ENCODE measurements around the gene ZNF14.
"Not testable (repeated sequence)": the region's sequence is repeated elsewhere in the genome, so short reads cannot be mapped to it uniquely, and the experiment has no call there.

The ZNF14 gene

DNA sequence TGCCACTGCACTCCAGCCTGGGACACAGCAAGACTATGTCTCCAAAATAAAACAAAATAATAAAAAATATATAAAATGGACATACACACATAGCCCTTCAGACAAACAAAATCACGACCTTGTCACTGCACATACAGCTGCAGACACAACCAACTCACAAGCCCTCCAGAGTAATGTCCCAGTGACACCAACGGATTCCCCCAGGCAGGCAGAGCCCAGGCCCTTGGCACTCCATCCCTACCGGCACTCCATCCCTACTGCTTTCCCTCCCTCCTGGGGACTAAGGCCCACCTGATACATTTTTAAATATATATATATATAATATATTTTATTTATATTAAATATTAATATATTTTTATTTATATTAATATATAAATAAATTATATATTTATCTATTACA is 45.8 kb downstream of the ZNF14 start:
- no peak for DNase-seq (ENCODE audit: low read depth in 2 of 2)

DNA sequence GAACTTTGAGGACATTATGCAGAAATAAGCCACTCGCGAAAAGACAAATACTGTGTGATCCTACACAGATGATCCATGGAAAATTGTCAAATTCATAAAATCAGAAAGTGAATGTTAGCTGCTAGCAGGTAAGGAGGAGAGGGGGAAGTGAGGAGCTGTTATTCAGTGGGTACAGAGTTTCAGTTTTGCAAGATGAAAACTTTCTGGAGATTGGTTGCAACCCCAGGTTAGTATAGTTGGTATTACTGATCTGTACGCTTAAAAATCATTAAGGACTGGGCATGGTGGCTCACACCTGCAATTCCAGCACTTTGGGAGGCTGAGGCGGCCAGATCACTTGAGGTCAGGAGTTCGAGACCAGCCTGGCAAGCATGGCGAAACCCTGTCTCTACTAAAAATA is 46.3 kb downstream of the ZNF14 start:
- DNase-seq (ENCODE audit: low read depth in 2 of 2): no peak

DNA sequence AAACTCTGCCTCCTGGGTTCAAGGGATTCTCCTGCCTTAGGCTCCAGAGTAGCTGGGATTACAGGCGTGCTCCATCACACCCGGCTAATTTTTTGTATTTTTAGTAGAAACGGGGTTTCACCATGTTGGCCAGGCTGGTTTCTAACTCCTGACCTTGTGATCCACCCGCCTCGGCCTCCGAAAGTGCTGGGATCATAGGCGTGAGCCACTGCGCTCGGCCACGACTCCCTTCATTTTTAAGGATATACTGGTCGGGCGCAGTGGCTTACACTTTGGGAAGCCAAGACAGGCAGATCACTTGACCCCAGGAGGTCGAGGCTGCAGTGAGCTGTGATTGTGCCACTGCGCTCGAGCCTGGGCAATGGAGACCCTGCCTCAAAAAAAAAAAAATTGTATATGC is 46.8 kb downstream of the ZNF14 start:
- not testable (repeated sequence) for DNase-seq (ENCODE audit: low read depth in 2 of 2)

DNA sequence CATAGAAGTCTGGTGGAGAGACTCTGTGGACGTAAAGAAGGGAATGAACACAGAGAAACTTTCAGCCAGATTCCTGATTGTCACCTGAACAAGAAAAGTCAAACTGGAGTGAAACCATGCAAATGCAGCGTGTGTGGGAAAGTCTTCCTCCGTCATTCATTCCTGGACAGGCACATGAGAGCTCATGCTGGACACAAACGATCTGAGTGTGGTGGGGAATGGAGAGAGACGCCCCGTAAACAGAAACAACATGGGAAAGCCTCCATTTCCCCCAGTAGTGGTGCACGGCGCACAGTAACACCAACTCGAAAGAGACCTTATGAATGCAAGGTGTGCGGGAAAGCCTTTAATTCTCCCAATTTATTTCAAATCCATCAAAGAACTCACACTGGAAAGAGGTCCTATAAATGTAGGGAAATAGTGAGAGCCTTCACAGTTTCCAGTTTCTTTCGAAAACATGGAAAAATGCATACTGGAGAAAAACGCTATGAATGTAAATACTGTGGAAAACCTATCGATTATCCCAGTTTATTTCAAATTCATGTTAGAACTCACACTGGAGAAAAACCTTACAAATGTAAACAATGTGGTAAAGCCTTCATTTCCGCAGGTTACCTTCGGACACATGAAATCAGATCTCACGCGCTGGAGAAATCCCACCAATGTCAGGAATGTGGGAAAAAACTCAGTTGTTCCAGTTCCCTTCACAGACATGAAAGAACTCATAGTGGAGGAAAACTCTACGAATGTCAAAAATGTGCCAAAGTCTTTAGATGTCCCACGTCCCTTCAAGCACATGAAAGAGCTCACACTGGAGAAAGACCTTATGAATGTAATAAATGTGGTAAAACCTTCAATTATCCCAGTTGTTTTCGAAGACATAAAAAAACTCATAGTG is 53.5 kb downstream of the ZNF14 start:
- no peak for DNase-seq (ENCODE audit: low read depth in 2 of 2)

DNA sequence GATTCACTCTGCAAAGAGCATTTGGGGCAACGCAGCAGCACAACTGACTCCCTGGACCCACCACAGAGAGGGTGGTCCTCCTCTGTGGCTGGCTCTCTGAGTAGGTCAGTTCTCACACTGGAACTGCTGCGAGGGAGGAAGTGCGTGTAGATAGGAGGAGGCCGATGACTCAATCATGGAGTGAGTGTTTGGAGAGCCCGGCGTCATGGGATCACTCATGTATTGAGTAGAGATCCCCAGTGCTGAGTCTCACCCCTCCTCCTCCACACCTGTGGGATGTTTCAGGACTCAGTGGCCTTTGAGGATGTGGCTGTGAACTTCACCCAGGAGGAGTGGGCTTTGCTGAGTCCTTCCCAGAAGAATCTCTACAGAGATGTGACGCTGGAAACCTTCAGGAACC is 55.3 kb downstream of the ZNF14 start:
- no peak for DNase-seq (ENCODE audit: low read depth in 2 of 2)

DNA sequence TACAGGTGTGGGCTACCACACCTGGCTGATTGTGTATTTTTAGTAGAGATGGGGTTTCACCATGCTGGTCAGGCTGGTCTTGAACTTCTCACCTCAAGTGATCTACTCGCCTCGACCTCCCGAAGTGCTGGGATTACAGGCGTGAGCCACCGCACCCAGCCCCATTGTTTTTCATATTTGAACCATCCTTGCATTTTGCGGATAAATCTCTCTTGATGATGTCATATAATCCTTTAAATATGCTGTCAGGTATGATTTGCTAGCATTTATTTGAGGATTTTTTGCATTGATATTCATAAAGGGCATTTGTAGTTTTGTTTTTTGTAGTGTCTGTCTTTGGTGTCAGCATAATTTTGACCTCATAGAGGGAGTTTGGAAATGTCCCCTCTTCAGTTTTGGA is 58.6 kb downstream of the ZNF14 start:
- DNase-seq (ENCODE audit: low read depth in 2 of 2): no peak

DNA sequence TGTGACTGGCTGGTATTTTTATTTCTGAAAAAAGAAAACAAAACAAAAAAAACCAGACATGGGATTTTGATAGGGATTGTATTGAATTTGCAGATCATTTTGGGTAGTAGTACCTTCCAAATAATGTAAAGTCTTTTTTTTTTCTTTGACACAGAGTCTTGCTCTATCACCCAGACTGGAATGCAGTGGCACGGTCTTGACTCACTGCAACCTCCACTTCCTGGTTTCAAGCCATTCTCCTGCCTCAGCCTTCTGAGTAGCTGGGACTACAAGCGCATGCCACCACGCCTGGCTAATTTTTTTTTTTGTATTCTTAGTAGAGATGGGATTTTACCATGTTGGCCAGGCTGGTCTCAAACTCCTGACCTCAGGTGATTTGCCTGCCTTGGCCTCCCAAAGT is 60.1 kb downstream of the ZNF14 start:
- DNase-seq (ENCODE audit: low read depth in 2 of 2): no peak

DNA sequence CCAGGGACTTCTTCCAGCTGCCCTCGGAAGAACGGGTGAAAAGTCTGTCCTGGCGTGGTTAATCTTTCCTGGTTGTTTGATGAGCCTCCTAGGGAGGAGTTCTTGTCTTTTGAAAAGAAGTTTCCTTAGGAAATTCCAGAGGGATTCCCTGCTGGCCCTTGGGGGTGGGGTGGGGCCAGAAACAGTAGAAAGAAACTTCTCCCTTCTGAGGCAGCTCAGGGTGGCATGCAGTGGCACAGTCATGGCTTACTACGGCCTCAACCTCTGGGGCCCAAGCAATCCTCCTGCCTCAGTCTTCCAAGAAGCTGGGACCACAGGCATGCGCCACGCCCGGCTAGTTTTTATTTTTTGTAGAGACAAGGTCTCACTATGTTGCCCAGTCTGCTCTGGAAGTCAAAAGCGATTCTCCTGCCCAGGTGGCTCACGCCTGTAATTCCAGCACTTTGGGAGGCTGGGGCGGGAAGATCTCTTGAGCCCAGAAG is 62.8 kb downstream of the ZNF14 start:
- no peak for DNase-seq (ENCODE audit: low read depth in 2 of 2)

DNA sequence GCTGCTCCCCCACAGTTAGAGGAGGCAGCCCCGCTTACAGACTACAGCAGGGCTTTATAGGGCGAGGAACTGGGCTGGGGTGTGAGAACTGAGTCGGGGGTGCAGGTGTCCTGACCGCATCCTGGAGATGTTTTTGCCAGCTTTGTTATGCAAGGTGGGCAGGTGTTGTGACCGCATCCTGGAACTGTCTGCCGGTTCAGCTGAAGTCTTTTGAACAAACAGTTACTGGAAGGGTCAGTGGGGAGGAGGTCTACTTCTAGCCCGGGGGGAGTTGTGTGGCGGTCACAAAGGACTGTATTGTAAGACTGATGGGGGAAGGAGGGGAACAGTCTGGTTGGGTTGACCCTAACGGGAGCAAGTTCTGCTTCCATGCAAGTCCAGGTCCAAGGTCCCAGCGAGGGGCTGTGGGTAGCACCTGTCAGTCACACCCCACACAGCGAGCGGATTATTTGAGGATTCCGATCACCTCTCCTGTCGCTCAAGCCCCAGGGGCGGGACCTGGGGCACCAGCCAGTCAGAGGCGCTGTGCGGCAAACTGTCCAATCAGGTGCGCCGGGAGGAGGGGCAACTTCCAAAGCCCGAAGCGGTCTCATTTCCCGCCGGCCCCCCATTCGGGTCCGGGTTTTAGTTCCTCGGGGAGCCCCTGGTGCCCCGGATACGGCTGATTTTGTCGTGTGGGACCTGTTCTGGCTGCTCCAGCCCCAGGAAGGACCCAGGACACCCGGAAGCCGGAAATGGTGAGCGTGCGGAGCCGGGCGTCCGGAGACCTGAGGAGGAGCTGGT is 64.5 kb downstream of the ZNF14 start, which contains the start of gene ZNF101:
Gene ZNF101 (plus strand): TSS at position 610 of the 783 bp plus-strand sequence. CDS start 125 bp downstream, at position 735.
- DNase-seq (ENCODE audit: low read depth in 2 of 2): peak; percentile 96 to 97

DNA sequence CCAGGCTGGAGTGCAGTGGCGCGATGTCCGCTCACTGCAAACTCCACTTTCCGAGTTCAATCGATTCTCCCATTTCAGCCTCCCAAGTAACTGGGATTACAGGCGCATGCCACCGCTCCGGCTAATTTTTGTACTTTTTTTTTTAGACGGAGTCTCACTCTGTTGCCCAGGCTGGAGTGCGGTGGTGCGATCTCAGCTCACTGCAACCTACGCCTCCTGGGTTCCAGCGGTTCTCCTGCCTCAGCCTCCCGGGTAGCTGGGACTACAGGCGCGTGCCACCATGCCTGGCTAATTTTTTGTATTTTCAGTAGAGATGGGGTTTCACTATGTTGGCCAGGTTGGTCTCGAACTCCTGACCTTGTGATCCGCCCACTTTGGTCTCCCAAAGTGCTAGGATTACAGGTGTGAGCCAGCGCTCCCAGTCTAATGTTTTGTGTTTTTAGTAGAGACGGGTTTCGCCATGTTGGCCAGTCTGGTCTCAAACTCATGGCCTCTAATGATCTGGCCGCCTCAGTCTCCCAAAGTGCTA is 67.4 kb downstream of the ZNF14 start:
- not testable (repeated sequence) for DNase-seq (ENCODE audit: low read depth in 2 of 2)

DNA sequence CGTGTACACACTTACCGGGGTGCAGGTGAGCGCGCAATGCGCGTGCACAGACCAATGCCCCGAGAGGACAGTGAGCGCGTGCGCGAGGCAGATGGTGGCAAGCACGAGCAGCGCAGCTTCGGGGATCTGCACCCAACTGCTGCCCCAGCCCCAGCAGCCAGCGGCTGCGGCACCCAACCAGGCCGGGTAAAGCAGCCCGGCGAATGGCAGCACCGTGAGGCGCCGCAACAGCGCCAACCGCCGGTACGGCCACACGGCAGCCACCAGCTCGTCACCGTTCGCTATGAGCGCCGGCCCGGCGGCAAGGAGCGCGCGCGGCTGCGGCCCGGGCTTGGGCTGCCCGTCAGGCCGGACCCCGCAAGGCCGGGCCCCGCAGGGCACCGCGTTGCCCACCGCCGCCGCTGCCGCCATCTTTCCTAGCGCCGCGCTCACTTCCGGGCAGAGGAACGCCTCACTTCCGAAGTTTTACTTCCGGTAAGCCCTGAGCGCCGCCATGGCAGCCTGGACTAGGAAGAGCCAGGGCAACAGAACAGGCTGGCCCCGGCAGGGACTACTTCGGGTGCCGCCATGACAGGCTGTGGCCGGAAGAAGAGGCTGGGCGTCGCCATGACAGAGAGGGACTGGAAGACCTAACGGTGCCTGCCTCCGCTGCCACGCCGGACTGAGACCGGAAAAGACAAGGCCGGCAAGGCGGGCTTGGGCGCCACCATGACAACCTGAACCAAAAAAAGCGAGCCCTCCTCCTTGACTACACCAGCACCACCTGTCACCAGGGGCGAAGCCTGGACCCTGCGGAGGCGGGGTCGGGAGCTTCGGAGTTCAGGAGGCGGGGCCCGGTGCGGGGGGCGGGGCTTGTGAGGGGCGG is 69.4 kb downstream of the ZNF14 start, which contains the start of gene ATP13A1:
Gene ATP13A1 (minus strand): TSS at position 421 of the 865 bp plus-strand sequence. CDS start 10 bp downstream, at position 411.
- DNase-seq (ENCODE audit: low read depth in 2 of 2): peak; percentile 88 to 93

DNA sequence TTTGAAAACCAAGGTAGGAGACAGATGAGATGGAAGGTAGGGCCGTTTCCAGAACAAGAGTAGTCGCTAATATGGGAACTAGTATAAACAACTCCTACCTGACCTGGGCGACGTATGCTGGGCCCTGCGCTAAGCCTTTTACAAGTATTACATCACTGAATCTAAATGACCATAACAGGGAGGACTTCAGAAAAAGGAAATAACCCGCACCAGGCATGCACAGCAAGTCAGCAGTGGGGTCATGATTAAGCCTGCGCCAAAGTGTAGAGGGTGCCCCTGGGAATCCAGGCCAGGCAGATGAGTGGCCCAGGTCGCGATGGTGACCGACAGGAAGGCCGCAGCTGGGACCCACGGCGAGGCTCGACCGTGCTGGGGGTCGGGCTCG is 70.0 kb downstream of the ZNF14 start:
- DNase-seq (ENCODE audit: low read depth in 2 of 2): no peak

DNA sequence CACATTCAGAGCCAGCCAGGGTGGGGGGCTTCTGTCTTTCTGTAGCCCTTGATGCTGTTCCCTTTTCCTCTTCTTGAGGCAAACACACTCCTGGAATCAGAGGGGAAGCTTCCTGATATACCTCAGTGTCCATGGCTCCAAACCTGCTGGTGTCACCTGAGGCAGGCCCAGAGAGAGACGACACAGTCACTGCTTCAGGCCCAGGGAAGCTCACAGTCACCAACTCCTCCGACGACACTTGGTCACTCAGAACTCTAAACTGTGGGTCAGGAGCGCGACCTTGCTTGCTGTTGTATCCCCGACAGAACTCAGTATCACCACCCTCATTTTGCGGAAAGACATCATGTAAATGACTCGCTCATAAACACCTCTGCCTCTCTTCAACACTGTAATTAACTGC is 70.6 kb downstream of the ZNF14 start:
- DNase-seq (ENCODE audit: low read depth in 2 of 2): no peak

DNA sequence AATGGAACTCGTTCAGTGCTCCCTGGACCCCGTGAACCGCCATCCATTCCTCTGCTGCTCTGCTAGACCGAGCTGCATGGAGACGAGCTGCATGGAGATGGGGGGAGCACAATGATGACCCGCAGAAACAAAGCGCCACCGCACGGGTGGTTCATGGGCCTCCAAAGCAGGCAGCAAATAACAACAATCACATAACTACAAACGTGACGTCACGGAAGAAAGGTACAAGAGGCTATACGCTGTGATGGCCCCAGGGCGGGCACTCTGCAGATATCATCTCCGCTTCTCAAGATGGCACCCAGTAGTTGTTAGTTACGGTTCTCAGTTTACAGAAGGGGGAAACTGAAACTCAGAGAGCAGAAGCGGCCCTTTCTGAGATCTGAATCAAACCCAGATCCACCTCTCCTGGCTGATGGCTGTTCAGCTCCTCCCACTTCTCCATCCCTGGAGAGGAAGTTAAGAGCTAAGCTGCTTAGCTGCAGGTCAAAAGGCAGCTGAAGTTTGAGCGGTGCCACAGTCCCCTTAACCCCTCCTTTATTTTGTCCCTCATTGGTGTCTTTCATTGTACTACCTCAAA is 71.1 kb downstream of the ZNF14 start:
- peak in 1 of 2 donors; percentile 21 for DNase-seq (ENCODE audit: low read depth in 2 of 2)

DNA sequence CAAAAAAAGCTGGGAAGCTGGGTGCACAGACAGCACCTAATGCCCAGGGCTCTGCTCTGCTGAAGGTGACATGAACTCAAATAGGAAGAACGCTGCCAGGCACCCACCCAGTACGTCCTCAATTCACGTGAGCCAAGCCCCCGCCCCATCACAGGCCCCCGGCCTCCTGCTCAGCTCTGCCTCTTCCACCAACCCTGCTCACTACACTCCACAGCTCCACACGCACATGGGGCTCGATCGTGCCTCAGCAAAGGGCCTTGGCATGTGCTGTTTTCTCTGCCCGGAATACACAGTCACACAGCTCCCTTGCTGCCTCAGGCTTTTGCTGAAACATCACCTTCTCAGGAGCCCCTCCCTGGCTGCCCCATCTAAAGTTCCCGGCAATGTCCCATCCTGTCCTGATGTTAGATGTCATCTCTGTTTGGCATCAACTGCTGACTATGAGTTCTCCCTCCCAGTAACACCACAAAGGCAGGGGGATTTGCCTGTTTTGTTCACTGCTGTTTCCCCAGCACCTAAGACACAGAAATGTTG is 71.7 kb downstream of the ZNF14 start:
- DNase-seq (ENCODE audit: low read depth in 2 of 2): no peak

Measured in stimulated activated CD8-positive, alpha-beta memory T cell treated with anti-CD3 and anti-CD28 coated beads, Interleukin-15, amount 100 ng/mL, for 48 hours (primary cell).